Immature natural killer cell (primary cell): ENCODE data around the gene AADACL4. TPM values are rescaled to one million over a fixed set of nuclear protein-coding genes. Genes with fewer than 3 reads are reported as not detected.
A peak's percentile ranks its signal among the peaks of the same experiment; 100 is the strongest.

Experiments
- DNase-seq, 3 donors: peaks; one replicate each; pipeline ENCODE4 v3.0.0; 2022; ENCODE audit warnings: mixed read lengths in 1 of 3
- H3K27ac Mint-ChIP-seq, 6 donors: one replicate each; pipeline ENCODE4 v1.8.0; 2020; ENCODE audit warnings: mixed read lengths in 6 of 6, mild to moderate bottlenecking in 5 of 6, inconsistent platforms in 4 of 6, moderate library complexity in 3 of 6
- H3K27me3 Mint-ChIP-seq, 3 donors: one replicate each; pipeline ENCODE4 v1.8.0; 2020 to 2021; ENCODE audit warnings: low read depth in 3 of 3, mild to moderate bottlenecking in 3 of 3, mixed read lengths in 3 of 3, moderate library complexity in 3 of 3, inconsistent platforms in 1 of 3
- H3K36me3 Mint-ChIP-seq, 3 donors: one replicate each; pipeline ENCODE4 v1.8.0; 2020; ENCODE audit warnings: mixed read lengths in 3 of 3, inconsistent platforms in 2 of 3, mild to moderate bottlenecking in 2 of 3
- H3K4me1 Mint-ChIP-seq, 2 donors: one replicate each; pipeline ENCODE4 v1.8.0; 2020; ENCODE audit warnings: inconsistent platforms in 2 of 2, mild to moderate bottlenecking in 2 of 2, mixed read lengths in 2 of 2, moderate library complexity in 1 of 2
- H3K4me3 Mint-ChIP-seq, 5 donors: one replicate each; pipeline ENCODE4 v1.8.0; 2020; ENCODE audit warnings: mild to moderate bottlenecking in 5 of 5, mixed read lengths in 5 of 5, inconsistent platforms in 3 of 5, moderate library complexity in 3 of 5
- H3K9me3 Mint-ChIP-seq, 6 donors: one replicate each; pipeline ENCODE4 v1.8.0; 2020; ENCODE audit warnings: mild to moderate bottlenecking in 6 of 6, mixed read lengths in 6 of 6, inconsistent platforms in 4 of 6, moderate library complexity in 3 of 6
- polyA plus RNA-seq, 3 donors: library from polyadenylated mRNA; unstranded; fragments of 300-500 nt; fragmentation: Illumina TruSeq; gene quantifications; one replicate each; pipeline ENCODE4 v1.2.3, GENCODE V29; 2021

Gene AADACL4
- polyA plus RNA-seq, result not detected

DNA sequence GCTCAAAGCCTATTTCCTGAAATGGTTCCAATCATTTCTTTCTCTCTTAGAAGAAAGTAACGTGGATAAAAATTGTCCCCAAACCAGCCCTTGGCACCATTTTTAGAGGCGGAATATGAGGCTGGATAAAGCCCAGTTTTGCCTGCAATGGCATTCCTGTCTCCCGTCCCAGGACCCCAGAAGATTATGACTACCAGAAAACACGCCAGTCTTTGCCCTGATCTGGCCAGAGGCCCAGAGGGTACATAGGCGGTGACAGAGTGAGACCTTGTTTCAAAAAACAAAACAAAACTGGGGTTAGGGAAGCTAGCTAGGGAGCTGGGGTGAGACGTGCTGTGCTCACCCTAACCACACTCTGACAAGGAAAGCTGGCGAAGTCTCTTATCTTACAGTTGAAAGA is at the start of gene AADACL4:
AADACL4 (plus strand) TSS at position 301 of the 400 bp plus-strand sequence. CDS start 462 bp downstream, outside the sequence.
- Mint-ChIP-seq H3K9me3 (peaks cover 4 to 28% (median 25%) of the 10 kb centered on the region in 6 donors), H3K36me3 (peaks cover 0 to 10% (median 8%) of the 10 kb centered on the region in 3 donors), H3K27ac (no peak within 1 kb of the TSS), H3K27me3 (peaks cover 0 to 5% (median 2%) of the 10 kb centered on the region in 3 donors), H3K4me1 (peaks cover 2% of the 10 kb centered on the region in 2 donors), H3K4me3 (no peak within 1 kb of the TSS)
- no peak for DNase-seq

DNA sequence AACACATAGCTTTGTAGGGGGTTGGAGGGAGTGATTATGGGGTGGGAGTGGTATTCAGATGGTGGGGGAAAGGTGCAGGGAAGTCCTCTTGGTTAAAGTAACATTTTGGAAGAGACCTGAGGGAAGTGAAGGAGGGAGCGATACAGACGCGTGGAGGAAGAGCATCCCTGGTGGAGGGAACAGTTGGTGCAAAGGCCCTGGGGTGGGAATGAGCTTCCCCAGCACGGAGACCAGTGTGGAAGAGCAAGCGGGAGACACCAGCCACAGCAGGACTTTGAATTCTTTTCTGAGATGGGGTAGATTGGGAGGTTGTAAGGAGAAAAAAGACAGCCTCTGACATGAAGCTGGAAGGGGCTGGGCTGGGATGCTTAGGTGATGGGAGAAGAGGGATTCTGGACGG is 49.4 kb upstream of the AADACL4 start:
- Mint-ChIP-seq H3K27ac (peak overlapping the region; percentile 82 to 95 (median 88)), H3K4me1 (peaks cover 73 to 76% of the 10 kb centered on the region in 2 donors), H3K4me3 (peak overlapping the region; percentile 61 to 85 (median 81)), H3K9me3 (no peaks in the 10 kb centered on the region), H3K27me3 (peaks cover 0 to 10% (median 5%) of the 10 kb centered on the region in 3 donors), H3K36me3 (peaks cover 0 to 3% (median 0%) of the 10 kb centered on the region in 3 donors)
- DNase-seq, result no peak

DNA sequence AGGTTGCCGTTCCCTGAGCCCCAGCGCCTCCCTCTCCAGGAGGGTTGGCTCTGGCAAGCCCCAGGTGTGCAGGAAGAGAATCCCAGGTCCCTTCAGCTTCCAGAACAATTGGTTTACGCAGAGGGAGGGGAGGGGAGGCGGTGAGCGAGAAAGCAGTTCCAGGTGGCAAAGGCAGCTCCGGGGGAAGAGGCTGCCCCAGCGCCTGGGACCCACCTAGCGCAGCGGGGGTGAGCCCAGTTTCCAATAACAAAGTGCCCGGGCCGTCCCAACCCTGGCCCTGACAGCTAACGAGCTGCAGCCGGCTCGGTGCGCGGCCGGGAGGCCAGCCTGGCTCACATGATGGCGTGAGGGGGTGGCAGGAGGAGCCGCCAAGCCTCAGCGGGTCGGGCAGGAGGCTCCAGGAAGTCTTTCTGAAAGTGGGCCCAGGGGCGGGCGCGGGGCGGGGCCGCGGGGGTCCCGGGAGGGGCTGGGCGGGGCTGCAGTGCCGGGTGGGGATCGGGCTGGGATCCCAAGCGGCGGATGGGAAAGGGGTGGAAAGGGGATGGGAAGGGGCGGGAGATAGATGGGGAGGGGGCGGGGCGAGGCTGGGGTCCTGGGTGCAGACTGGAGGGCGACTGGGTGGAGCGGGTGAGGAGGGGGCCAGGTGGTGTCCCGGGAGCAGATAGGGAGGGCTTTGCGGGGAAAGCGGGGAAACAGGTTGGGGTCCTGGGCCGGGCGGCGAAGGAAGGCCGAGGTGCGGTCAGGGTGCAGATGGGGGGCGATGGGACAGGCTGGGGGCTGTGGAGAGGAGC is 48.7 kb upstream of the AADACL4 start:
- no peaks in the 10 kb centered on the region for H3K9me3 Mint-ChIP-seq
- H3K27me3 Mint-ChIP-seq, result peaks cover 0 to 10% (median 5%) of the 10 kb centered on the region in 3 donors
- peak; percentile 46 to 54 (median 47) for DNase-seq

DNA sequence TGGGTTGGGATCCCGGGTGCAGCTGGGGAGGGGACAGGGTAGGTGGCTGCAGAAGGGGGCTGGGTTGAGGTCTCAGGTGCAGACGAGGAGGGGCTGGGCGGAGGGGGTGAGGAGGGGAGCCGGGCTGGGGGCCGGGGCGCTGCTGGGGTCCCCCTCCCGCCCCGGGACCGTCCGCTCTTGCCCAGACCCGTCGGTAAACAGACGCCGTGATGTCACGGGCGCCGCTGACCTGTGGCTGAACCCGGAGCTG is 48.2 kb upstream of the AADACL4 start:
- peak overlapping the region; percentile 65 to 77 (median 73) for H3K4me3 Mint-ChIP-seq
- peaks cover 83 to 84% of the 10 kb centered on the region in 2 donors for H3K4me1 Mint-ChIP-seq
- no peaks in the 10 kb centered on the region for H3K9me3 Mint-ChIP-seq
- no peak for DNase-seq
- H3K27me3 Mint-ChIP-seq, result peaks cover 0 to 10% (median 5%) of the 10 kb centered on the region in 3 donors
- peak overlapping the region in 5 of 6 donors; percentile 65 to 86 (median 82) for H3K27ac Mint-ChIP-seq
- peaks cover 0 to 3% (median 0%) of the 10 kb centered on the region in 3 donors for H3K36me3 Mint-ChIP-seq

More for the DNA sequence above, 48.7 kb upstream of the AADACL4 start:
- Mint-ChIP-seq H3K27ac (peak overlapping the region; percentile 82 to 95 (median 88)), H3K4me3 (peak overlapping the region; percentile 61 to 85 (median 81)), H3K4me1 (peaks cover 80 to 81% of the 10 kb centered on the region in 2 donors), H3K36me3 (peaks cover 0 to 3% (median 0%) of the 10 kb centered on the region in 3 donors)

DNA sequence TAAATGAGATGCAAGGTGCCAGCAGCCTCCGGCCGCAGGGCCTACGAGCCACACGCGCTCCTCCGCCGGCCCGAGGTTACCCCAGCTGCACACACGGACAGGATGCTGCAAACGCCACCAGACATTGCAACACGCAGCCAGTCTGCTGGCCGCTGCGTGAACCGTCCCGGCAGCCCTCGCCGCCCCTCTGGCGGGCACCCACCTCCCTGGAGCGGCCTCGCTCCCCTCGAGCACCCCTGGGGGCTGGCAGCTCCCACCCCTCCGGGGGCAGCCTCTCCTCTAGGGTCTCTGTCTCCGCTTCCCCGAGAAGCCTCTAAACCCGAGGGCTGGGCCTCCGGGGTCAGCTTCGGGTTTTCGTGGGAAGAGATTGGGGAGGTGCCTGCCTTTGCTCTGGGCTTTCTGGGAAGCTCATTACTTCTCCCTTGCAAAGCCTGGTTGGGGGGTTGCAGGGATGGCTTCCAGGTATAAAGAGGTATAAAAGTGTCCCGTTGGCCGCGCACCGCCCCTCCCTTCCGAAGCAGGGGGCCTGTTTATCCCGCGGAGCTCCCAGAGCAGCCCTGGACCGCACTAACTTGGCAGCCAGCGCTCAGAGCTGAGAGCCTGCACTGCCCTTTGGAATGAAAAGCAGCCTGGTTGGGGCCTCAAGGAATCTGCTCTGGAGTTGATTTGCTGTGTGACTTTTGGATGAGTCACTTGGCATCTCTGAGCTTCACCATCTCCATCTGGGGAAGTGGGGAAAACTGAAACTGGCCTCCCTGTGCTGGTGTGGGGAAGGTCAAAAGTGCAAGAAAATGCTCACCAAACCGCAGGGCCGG is 47.7 kb upstream of the AADACL4 start:
- Mint-ChIP-seq H3K4me3 (peak overlapping the region; percentile 65 to 77 (median 73)), H3K27ac (peak overlapping the region; percentile 65 to 93 (median 83)), H3K4me1 (peaks cover 84 to 86% of the 10 kb centered on the region in 2 donors), H3K36me3 (peaks cover 0 to 3% (median 0%) of the 10 kb centered on the region in 3 donors), H3K9me3 (no peaks in the 10 kb centered on the region), H3K27me3 (peaks cover 0 to 10% (median 5%) of the 10 kb centered on the region in 3 donors)
- DNase-seq, result peak; percentile 74 to 77 (median 74)

DNA sequence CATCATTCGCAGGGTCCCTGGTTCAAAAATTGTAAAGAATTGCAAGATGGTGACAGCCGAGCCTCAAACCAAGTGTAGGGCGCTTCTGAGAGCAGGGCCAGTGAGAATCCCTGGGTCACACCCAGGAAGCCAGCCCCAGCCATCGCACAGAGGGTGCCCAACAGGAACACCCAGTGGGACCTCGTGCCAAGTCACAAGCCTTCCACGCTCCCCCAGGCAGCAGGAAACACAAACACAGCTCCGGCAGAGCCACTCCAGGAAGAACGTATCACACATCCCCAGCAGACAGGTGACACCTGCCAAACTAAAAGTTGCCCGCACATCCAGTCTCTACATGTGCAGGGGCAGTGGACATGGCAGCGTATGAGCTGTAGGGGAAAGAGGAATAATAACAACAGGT is 46.1 kb upstream of the AADACL4 start:
- peaks cover 0 to 11% (median 5%) of the 10 kb centered on the region in 3 donors for H3K27me3 Mint-ChIP-seq
- no peak for DNase-seq
- no peaks in the 10 kb centered on the region for H3K9me3 Mint-ChIP-seq
- peak overlapping the region; percentile 80 to 93 (median 84) for H3K27ac Mint-ChIP-seq
- peak overlapping the region in 3 of 5 donors; percentile 55 to 81 (median 73) for H3K4me3 Mint-ChIP-seq
- H3K4me1 Mint-ChIP-seq, result peaks cover 90 to 91% of the 10 kb centered on the region in 2 donors
- H3K36me3 Mint-ChIP-seq, result peaks cover 0 to 3% (median 0%) of the 10 kb centered on the region in 3 donors

DNA sequence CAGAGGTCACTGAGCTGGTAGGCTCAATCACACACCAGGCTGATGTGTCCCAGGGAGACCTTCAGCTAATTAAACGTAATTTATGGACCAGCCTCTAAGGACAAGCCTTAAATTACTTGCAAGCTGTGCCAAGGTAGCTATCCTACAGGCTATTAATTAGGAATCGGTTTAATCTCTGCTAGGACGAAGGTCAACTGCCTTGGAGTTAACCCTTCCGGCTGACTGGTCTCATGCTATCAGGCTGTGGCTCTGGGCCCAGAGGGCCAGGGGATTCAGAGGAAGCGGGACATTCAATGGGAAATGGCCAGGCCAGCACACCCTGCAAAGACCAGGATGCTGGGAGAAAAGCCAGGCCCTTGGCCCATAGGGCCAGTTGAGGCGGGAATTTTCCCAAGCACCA is 44.9 kb upstream of the AADACL4 start:
- Mint-ChIP-seq H3K4me1 (peaks cover 90 to 92% of the 10 kb centered on the region in 2 donors), H3K27me3 (peaks cover 0 to 11% (median 7%) of the 10 kb centered on the region in 3 donors), H3K27ac (peak overlapping the region in 2 of 6 donors; percentile 45 to 86), H3K9me3 (no peaks in the 10 kb centered on the region), H3K4me3 (no peak overlapping the region), H3K36me3 (peaks cover 0 to 3% (median 0%) of the 10 kb centered on the region in 3 donors)
- DNase-seq, result no peak

DNA sequence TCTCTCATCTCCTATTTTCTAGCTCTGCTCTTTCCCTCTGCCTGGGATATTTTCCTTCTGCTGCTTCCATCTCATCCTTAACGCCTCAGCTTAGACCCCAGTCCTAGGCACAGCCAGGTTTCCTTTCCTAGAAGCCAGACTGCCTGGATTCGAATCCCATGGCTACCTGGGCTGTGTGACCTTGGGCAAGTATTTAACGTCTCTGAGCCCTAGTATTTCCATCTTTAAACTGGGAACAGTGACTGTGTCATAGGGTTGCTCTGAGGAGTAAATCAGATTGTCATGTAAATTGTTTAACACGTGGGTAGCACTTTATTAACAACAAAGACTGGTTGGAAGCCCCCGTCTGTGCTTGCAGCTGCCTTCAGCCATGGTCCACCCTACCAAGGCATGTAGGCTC is 44.2 kb upstream of the AADACL4 start:
- Mint-ChIP-seq H3K4me3 (peak overlapping the region in 1 of 5 donors; percentile 0), H3K9me3 (no peaks in the 10 kb centered on the region), H3K36me3 (peaks cover 0 to 3% (median 0%) of the 10 kb centered on the region in 3 donors), H3K27ac (peak overlapping the region; percentile 9 to 81 (median 41)), H3K27me3 (peaks cover 2 to 11% (median 5%) of the 10 kb centered on the region in 3 donors), H3K4me1 (peaks cover 90 to 92% of the 10 kb centered on the region in 2 donors)
- no peak for DNase-seq

DNA sequence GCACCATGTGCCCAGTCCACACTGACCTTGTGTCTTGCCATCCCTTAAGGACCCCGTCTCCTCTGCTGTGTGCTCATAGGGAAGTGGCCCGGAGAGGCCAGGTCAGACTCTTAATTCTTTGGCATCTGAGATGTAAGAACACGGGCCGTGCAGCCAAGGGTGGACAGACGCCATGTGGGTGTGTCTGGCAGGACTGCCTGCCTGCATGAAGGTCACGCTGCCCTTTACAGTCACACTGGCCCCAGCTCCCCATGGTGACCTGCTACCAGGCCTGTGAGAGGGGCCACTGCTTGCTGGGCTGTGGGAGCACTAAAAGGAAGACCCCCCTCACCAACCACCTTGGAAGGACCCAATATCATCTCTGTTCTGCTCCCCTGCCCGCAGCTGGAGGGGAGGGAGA is 43.5 kb upstream of the AADACL4 start:
- no peak for DNase-seq
- peaks cover 0 to 3% (median 0%) of the 10 kb centered on the region in 3 donors for H3K36me3 Mint-ChIP-seq
- peak overlapping the region; percentile 21 to 83 (median 53) for H3K27ac Mint-ChIP-seq
- H3K4me1 Mint-ChIP-seq, result peaks cover 88 to 91% of the 10 kb centered on the region in 2 donors
- H3K27me3 Mint-ChIP-seq, result peaks cover 2 to 9% (median 5%) of the 10 kb centered on the region in 3 donors
- no peaks in the 10 kb centered on the region for H3K9me3 Mint-ChIP-seq
- peak overlapping the region in 1 of 5 donors; percentile 14 for H3K4me3 Mint-ChIP-seq

DNA sequence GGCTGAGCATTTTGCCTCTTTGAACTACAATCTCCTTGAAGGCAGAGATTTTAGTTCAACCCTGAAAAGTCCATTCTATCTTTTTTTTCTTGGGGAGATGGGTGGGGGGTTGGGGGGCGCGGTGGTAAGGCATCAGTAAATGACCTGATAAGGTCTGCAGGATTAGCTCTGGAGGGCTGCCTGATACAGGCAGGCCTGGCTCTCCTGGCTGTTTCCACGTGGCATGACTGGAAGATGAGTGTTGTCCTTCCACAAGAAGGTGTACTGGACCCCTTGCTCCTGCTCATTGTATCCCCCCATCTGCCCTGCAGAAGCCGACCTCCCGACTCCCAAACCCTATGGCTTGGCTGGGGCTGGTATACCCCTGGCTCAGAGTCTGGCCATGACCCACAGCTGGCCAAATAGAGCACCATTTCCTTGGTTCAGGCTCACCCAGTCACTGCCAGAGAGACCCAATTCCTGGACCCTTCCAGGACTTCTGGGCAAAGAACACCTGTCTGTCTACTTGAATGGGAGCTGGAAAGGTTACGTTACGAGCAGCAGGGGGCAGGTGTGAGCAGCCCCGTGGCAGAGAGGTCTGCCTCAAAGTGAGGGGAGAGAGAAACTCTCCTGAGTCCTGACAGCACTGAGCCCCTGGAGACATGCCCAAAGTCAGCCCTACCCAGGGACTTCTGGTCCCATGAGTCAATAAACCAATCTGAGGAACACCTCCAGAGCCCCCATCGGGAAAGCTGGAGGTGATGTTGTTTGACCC is 42.8 kb upstream of the AADACL4 start:
- H3K36me3 Mint-ChIP-seq, result peaks cover 0 to 3% (median 0%) of the 10 kb centered on the region in 3 donors
- peak overlapping the region; percentile 57 to 83 (median 74) for H3K27ac Mint-ChIP-seq
- peak overlapping the region; percentile 3 to 51 (median 24) for H3K4me3 Mint-ChIP-seq
- peaks cover 84 to 91% of the 10 kb centered on the region in 2 donors for H3K4me1 Mint-ChIP-seq
- H3K27me3 Mint-ChIP-seq, result peaks cover 2 to 9% (median 5%) of the 10 kb centered on the region in 3 donors
- DNase-seq, result peak; percentile 55 to 62 (median 56)
- H3K9me3 Mint-ChIP-seq, result no peaks in the 10 kb centered on the region

DNA sequence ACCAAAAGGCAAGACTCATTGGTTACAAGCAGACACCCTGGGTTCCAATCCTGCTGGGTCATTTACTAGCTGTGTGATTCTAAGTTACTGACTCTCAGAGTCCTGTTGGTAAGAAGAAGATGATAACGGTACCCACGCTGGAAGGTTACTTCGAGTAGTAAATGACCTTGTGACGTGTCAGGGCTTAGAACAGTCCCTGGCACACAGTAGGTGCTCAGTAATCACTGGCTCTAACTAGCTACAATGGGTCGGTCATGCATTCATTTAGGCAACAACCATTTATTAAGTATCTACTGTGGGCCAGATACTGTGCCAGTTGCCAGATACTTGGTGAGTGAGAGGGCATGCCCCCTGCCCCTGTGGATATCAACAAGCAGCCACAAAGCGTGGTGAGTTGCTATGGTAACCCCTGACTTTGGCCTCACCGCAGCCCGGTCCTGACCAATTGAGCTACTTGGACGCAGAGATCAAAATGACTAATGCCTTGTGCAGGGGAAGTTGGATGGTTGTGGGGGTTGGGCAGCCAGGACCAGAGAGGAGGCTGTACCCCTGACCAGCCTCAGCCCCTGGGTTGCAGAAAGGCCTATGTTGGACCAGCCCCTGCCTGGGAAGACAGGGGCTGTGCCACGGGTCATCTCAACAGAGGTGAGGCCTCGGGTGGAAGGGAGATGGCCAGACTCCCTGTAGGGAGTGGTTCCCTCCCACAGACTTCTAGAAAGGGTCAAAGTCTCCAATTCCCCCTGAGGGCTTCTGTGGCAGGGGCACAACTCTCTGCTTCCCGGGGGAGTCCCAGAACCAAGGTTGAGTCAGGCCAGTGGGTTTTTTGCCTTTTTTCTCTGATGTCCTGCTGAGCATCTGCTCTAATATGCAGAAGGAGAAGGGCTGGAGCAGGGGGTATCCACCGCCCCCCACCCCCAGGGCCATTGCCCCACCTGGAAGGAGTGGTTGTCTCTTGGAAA is 41.9 kb upstream of the AADACL4 start:
- Mint-ChIP-seq H3K9me3 (no peaks in the 10 kb centered on the region), H3K27me3 (peaks cover 4 to 9% (median 5%) of the 10 kb centered on the region in 3 donors), H3K4me1 (peaks cover 82 to 88% of the 10 kb centered on the region in 2 donors), H3K27ac (peak overlapping the region; percentile 57 to 94 (median 81)), H3K4me3 (peak overlapping the region; percentile 3 to 64 (median 36)), H3K36me3 (peaks cover 0 to 3% (median 0%) of the 10 kb centered on the region in 3 donors)
- peak in 2 of 3 donors; percentile 28 to 31 for DNase-seq

DNA sequence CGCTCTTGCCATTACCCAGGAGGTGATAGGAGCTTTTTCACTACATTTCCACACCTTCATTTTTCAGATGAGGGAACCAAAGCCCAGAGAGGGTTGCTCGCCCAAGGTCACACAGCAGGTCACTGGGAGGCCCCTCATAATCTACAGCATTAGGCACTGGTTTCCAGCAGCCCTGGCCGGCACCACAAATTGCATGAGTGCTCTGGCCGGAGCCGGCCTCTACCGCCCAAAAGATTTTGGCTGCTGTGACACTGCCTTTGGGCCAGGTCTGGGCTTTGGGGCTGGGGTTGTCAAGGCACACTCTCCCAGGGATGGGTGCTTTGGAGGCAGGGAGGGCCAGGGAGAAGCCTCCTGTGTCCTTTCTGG is 41.2 kb upstream of the AADACL4 start:
- Mint-ChIP-seq H3K4me3 (peak overlapping the region in 3 of 5 donors; percentile 64 to 82 (median 65)), H3K4me1 (peaks cover 82 to 88% of the 10 kb centered on the region in 2 donors), H3K27me3 (peaks cover 4 to 5% (median 4%) of the 10 kb centered on the region in 3 donors), H3K36me3 (peaks cover 4 to 6% (median 5%) of the 10 kb centered on the region in 3 donors), H3K9me3 (no peaks in the 10 kb centered on the region), H3K27ac (peak overlapping the region; percentile 70 to 94 (median 84))
- no peak for DNase-seq
